GM12874 (cell line): Measurements from ENCODE around the gene PTPRT.

Experiments used
- TF ChIP-seq, protein P1 (sequence below): IDR thresholded peaks from 2 replicates; pipeline ENCODE4 v1.5.1; 2011; ENCODE audit warnings: low read depth, mild to moderate bottlenecking, control low read depth, low read length, moderate library complexity; ENCODE audit not compliant: insufficient read depth

Gene PTPRT

DNA sequence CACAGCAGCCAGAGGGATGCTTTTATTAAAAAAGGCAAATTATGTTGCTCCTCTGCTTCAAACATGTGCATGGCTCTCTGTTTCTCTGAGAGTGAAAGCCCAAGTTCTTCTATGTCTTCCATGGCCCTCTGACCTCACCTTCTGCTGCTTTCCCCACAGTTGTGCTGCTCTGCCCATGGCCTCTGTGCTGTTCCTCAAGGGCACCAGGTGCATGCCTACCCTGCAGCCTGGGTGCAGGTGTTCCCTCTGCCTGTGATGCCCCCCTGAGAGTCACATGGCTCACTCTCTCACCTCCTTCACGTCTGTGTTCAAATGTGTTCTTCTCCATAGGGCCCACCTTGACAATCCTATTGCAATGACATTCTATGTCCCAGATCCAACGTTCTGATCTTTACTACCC, 1094.5 kb downstream of the PTPRT start:
- TF ChIP-seq, protein P1, sequence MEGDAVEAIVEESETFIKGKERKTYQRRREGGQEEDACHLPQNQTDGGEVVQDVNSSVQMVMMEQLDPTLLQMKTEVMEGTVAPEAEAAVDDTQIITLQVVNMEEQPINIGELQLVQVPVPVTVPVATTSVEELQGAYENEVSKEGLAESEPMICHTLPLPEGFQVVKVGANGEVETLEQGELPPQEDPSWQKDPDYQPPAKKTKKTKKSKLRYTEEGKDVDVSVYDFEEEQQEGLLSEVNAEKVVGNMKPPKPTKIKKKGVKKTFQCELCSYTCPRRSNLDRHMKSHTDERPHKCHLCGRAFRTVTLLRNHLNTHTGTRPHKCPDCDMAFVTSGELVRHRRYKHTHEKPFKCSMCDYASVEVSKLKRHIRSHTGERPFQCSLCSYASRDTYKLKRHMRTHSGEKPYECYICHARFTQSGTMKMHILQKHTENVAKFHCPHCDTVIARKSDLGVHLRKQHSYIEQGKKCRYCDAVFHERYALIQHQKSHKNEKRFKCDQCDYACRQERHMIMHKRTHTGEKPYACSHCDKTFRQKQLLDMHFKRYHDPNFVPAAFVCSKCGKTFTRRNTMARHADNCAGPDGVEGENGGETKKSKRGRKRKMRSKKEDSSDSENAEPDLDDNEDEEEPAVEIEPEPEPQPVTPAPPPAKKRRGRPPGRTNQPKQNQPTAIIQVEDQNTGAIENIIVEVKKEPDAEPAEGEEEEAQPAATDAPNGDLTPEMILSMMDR = no peak

DNA sequence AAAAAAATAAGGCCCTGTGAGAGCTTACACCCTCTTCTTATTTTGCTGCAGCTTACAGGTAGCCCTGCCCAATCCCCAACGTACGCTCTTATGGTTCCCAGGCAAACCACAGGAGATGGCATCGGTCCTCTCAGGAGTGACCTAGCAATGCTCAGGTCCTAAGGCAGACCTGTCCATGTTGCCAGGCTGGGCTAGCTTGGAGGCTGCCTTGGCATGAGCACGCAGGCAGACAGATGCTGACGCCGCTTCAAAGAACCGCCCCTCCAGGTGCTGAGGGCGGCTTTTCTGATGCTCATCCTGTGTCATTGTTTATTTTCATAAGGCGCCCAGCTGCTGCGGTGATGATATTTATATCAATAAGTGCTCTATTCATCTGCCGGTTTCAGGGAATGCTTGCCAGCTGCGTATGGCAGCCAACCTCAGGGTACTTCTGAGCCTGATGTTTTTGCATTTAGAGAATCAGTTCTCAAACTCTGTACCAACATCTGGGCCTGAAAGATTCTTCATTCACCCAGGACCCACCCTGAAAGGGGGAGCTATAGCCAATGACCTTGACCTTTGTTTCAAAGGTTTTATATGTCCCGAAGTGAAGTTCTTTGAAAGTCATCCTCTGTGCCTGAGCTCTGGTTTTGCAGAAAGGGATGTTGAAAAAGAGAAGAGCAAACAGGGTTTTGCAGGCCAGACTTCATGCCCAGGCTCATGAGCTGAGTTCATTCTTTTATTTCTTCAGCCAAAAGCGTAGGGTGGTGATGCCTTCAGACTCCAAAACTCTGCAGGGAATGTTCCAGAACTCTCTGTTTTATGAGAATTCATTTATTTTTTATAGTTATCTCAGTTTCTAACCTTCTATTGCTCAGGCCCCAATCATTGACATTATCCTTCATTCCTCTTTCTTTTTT, 1095.9 kb downstream of the PTPRT start:
- TF ChIP-seq, protein P1 = no peak

DNA sequence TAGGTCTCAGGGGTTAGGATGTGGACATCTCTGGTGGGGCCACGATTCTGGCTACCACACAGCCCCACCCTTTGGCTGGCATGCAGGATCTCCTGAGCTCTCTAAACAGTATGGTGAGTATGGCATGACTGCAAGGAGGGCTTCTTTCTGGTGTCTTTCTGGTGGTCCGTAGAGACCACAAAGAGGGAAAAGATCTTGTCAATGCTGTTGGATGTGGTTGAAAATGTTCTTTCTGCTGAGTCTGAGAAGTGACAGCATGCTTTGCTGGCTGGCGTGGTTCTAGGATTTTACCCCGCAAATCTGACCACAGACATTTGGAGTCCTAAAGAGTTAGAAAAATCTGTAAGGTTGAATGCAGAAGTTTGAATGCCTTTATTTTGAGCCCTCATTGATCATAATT, 1096.7 kb downstream of the PTPRT start:
- TF ChIP-seq, protein P1 = no peak

DNA sequence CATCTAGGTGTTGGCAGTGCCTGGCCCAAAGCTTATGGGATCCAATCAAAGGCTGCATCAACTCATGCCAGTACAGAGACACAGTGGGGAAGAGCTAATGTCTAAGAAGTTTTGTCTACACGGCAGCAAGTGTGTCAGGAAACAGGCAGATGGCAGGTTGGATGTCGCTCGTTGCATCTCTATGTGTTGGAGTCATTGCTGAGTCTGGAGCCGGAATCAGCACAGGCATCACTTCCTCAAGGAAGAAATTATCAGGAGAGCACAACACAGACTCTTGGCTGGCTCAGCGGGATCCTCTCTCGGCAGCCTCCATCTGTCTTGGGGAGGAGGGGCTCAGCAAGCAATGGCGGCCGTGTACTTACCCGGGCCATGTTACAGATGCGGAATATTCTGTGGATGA, 1104.3 kb downstream of the PTPRT start:
- TF ChIP-seq, protein P1 = no peak

DNA sequence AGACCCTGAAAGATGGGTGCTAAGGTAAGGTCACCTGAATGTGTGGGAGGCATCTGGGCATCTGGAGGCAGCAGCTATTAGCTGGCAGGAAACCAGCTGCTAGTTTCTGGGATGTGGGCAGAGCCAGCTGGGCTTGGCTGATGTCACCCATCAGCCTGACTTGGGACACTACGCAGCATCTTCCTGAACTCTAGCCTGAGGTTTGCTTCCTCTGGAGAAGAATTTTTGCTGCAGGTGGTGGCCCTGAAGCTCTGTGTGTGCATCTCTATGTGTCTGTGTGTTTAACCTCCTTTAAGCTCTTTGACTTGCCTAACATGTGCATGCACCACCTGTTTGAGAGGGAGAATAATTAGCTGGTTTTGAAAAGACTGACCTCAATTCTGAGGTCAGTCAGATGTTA, 1106.4 kb downstream of the PTPRT start:
- TF ChIP-seq, protein P1 = no peak

DNA sequence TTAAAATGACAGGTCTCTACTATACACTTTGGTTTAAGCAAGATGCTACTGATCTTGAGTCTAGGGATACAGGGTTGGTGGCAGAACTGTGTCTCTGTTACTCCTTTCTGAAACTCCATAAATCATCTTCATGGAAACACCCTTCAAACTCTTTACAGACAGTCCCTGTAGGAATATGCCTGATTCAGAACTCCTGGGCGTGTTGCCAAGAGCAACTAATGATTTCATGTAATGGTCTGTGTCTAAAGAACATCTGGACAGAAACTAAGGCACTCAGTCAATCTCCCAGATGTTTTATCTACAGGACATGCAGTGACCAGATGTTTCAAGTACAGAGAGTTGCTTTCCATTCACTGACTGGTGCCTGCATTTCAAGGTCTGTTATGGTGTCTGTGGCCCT, 1107.1 kb downstream of the PTPRT start:
- TF ChIP-seq, protein P1 = no peak

DNA sequence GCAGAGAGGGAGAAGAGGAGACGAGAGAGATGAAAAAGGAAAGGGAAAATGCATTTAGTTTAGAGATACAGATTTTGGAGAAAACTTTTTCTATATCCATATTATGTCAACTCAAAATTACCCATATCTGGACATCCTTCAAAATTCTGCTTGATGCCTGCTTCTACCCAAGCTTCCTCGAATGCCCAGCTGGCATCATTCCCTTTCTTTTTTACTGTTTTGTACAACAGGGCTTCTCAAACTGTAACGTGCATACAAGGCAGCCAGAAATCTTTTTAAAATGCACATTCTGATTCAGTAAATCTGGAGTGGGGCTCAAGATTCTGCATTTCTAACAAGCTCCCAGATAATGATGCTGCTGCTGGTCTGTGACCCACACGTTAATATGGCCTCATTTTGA, 1108.8 kb downstream of the PTPRT start:
- TF ChIP-seq, protein P1 = no peak
